H1 (cell line): Measurements from ENCODE around the gene ARHGEF4. TPM values are rescaled to one million over a fixed set of nuclear protein-coding genes. Genes with fewer than 3 reads are reported as not detected.

Source experiments
- CTCF ChIA-PET: fragments of 300-600 bp; sonication (Branson Sonifier 250); formaldehyde crosslinking; loops from one replicate; lab custom pipeline; 2021; ENCODE audit not compliant: partially characterized antibody; lab: Charles Lee
- POLR2A ChIA-PET: fragments of 300-600 bp; sonication (Branson Sonifier 250); formaldehyde crosslinking; loops from one replicate; lab custom pipeline; 2021; ENCODE audit warnings: inconsistent platforms; ENCODE audit not compliant: partially characterized antibody; lab: Charles Lee
- DNase-seq, 2 experiments: peaks; one replicate each; pipeline versions ENCODE4 v3.0.0 to v3.0.0-alpha.2; 2010 to 2022; ENCODE audit warnings: low spot score in 2 of 2, low read depth in 1 of 2, mixed read lengths in 1 of 2
- FAIRE-seq: peaks from 2 replicates; lab custom pipeline; 2011; peaks lifted over from hg19 to GRCh38; lab: Jason Lieb, UNC
- H2AFZ ChIP-seq: 2 replicates; pipeline ENCODE4 v1.8.1; 2012; ENCODE audit warnings: low read length, inconsistent platforms
- H2AK5ac ChIP-seq: 2 replicates; pipeline ENCODE4 v1.6.1; 2013; ENCODE audit warnings: low read depth, low read length
- H2BK120ac ChIP-seq: replicated peaks from 2 replicates; pipeline ENCODE3; 2013; ENCODE audit warnings: low read depth, low read length, inconsistent platforms
- H2BK12ac ChIP-seq: 2 replicates; pipeline ENCODE4 v1.6.1; 2013; ENCODE audit warnings: low read depth, low read length
- H2BK15ac ChIP-seq: 2 replicates; pipeline ENCODE4 v1.6.1; 2013; ENCODE audit warnings: low read length
- H2BK20ac ChIP-seq: 2 replicates; pipeline ENCODE4 v1.6.1; 2013; ENCODE audit warnings: low read length
- H2BK5ac ChIP-seq: 2 replicates; pipeline ENCODE4 v1.6.1; 2013; ENCODE audit warnings: low read depth, low read length
- H3K14ac ChIP-seq: 2 replicates; pipeline ENCODE4 v1.6.1; 2013; ENCODE audit warnings: inconsistent platforms; ENCODE audit not compliant: insufficient read length
- H3K18ac ChIP-seq: 2 replicates; pipeline ENCODE4 v1.6.1; 2013; ENCODE audit warnings: low read length; ENCODE audit errors: extremely low read depth
- H3K23ac ChIP-seq: 2 replicates; pipeline ENCODE4 v1.6.1; 2013; ENCODE audit warnings: inconsistent platforms; ENCODE audit not compliant: insufficient read length
- H3K23me2 ChIP-seq: 2 replicates; pipeline ENCODE4 v1.6.1; 2013; ENCODE audit warnings: low read depth, low read length
- H3K27ac ChIP-seq: 2 replicates; pipeline ENCODE4 v1.6.1; 2011; ENCODE audit warnings: low read depth, low read length, inconsistent platforms
- H3K27me3 ChIP-seq, 4 experiments: replicated peaks in 1 of 4; 1 replicate in 1 of 4; 2 replicates in 3 of 4; pipeline versions ENCODE4 v1.6.1 to v1.8.1; 2011 to 2013; ENCODE audit warnings: low read length in 3 of 4, mild to moderate bottlenecking in 3 of 4, inconsistent platforms in 2 of 4, mixed read lengths in 2 of 4, moderate library complexity in 1 of 4; ENCODE audit not compliant: control insufficient read depth in 3 of 4, insufficient read depth in 3 of 4; ENCODE audit errors: extremely low read depth in 1 of 4
- H3K36me3 ChIP-seq, 4 experiments: 2 replicates each; pipeline versions ENCODE4 v1.6.1 to v1.8.1; 2011 to 2013; ENCODE audit warnings: mild to moderate bottlenecking in 4 of 4, low read length in 3 of 4, moderate library complexity in 2 of 4, control low read depth in 1 of 4, inconsistent platforms in 1 of 4; ENCODE audit not compliant: insufficient read depth in 4 of 4, control insufficient read depth in 2 of 4
- H3K4ac ChIP-seq: replicated peaks from 2 replicates; pipeline ENCODE3; 2013; ENCODE audit warnings: low read length, low read depth, mixed read lengths, inconsistent platforms; ENCODE audit not compliant: insufficient read length
- H3K4me1 ChIP-seq, 4 experiments: replicated peaks in 1 of 4; 1 replicate in 1 of 4; 2 replicates in 3 of 4; pipeline versions ENCODE4 v1.6.1 to v1.8.1; 2011 to 2013; ENCODE audit warnings: low read length in 3 of 4, inconsistent platforms in 2 of 4, mixed read lengths in 1 of 4; ENCODE audit not compliant: insufficient read depth in 4 of 4, control insufficient read depth in 3 of 4
- H3K4me2 ChIP-seq, 2 experiments: 2 replicates each; pipeline versions ENCODE4 v1.6.1 to v1.8.1; 2011 to 2013; ENCODE audit warnings: low read depth in 2 of 2, low read length in 2 of 2, control low read depth in 1 of 2, inconsistent platforms in 1 of 2, mild to moderate bottlenecking in 1 of 2; ENCODE audit not compliant: insufficient read depth in 1 of 2
- H3K4me3 ChIP-seq, 4 experiments: fragments of 200-600, 300-600 bp in 1 of 4; sonication (generic), shearing (Covaris generic), sonication (Bioruptor Twin) in 1 of 4; 2 replicates each; pipeline versions ENCODE4 v1.5.1 to v1.8.1; 2011 to 2016; ENCODE audit warnings: low read length in 4 of 4, low read depth in 3 of 4, control low read depth in 2 of 4, inconsistent platforms in 2 of 4, mild to moderate bottlenecking in 2 of 4, mixed read lengths in 1 of 4, moderate library complexity in 1 of 4; ENCODE audit not compliant: insufficient read depth in 2 of 4; ENCODE audit errors: extremely low read depth in 1 of 4
- H3K56ac ChIP-seq: replicated peaks from 2 replicates; pipeline ENCODE3; 2013; ENCODE audit warnings: low read depth, mild to moderate bottlenecking, mixed read lengths, low read length, inconsistent platforms; ENCODE audit not compliant: insufficient read length
- H3K79me1 ChIP-seq: 2 replicates; pipeline ENCODE4 v1.6.1; 2013; ENCODE audit warnings: low read depth, low read length, control low read depth
- H3K79me2 ChIP-seq, 2 experiments: 2 replicates each; pipeline versions ENCODE4 v1.6.1 to v1.8.1; 2012 to 2013; ENCODE audit warnings: low read length in 2 of 2, mild to moderate bottlenecking in 2 of 2, inconsistent platforms in 1 of 2; ENCODE audit not compliant: insufficient read depth in 2 of 2, control insufficient read depth in 1 of 2
- H3K9ac ChIP-seq, 4 experiments: replicated peaks in 1 of 4; 1 replicate in 1 of 4; 2 replicates in 3 of 4; pipeline versions ENCODE4 v1.6.1 to v1.8.1; 2011 to 2013; ENCODE audit warnings: low read depth in 3 of 4, low read length in 3 of 4, control low read depth in 2 of 4, mild to moderate bottlenecking in 2 of 4, moderate library complexity in 2 of 4, inconsistent platforms in 1 of 4; ENCODE audit errors: extremely low read depth in 1 of 4
- H3K9me3 ChIP-seq, 2 experiments: 2 replicates each; pipeline versions ENCODE4 v1.6.1 to v1.8.1; 2012 to 2013; ENCODE audit warnings: mild to moderate bottlenecking in 2 of 2, moderate library complexity in 2 of 2, control low read depth in 1 of 2, inconsistent platforms in 1 of 2, low read depth in 1 of 2, low read length in 1 of 2, mixed read lengths in 1 of 2; ENCODE audit not compliant: insufficient read depth in 2 of 2
- H4K20me1 ChIP-seq, 2 experiments: replicated peaks in 1 of 2; 2 replicates each; pipeline versions ENCODE3 to v1.8.1; 2011 to 2013; ENCODE audit warnings: inconsistent platforms in 2 of 2, low read length in 2 of 2, mild to moderate bottlenecking in 1 of 2; ENCODE audit not compliant: insufficient read depth in 2 of 2, control insufficient read depth in 1 of 2
- H4K5ac ChIP-seq: 2 replicates; pipeline ENCODE4 v1.6.1; 2013; ENCODE audit warnings: low read length, low read depth, mixed read lengths, inconsistent platforms; ENCODE audit not compliant: insufficient read length
- H4K8ac ChIP-seq: 2 replicates; pipeline ENCODE4 v1.8.0; 2013; ENCODE audit warnings: mild to moderate bottlenecking, moderate library complexity, low read length, inconsistent platforms; ENCODE audit not compliant: insufficient read depth; ENCODE audit errors: extremely low read depth
- H4K91ac ChIP-seq: replicated peaks from 2 replicates; pipeline ENCODE3; 2013; ENCODE audit warnings: low read length, mixed read lengths, inconsistent platforms; ENCODE audit not compliant: insufficient read length
- CBX8 ChIP-seq: fragments of 300-800, 300-1000 bp; sonication (generic); IDR thresholded peaks from 2 replicates; pipeline ENCODE4 v1.7.1; 2016; ENCODE audit warnings: low read depth, low read length, borderline replicate concordance
- CHD1 ChIP-seq: IDR thresholded peaks from 2 replicates; pipeline ENCODE4 v1.6.1; 2012; ENCODE audit warnings: low read depth, low read length, improper control_type of control experiment
- CTBP2 ChIP-seq: IDR thresholded peaks from 2 replicates; pipeline ENCODE4 v1.7.0; 2011; ENCODE audit warnings: borderline replicate concordance, mild to moderate bottlenecking, moderate library complexity, mixed read lengths, low read length; ENCODE audit not compliant: insufficient read depth, insufficient read length
- NRF1 ChIP-seq: IDR thresholded peaks from 2 replicates; pipeline ENCODE4 v1.6.1; 2011; ENCODE audit warnings: mild to moderate bottlenecking, low read depth, low read length, improper control_type of control experiment
- SIRT6 ChIP-seq: IDR thresholded peaks from one replicate; pipeline ENCODE4 v1.7.1; 2012; ENCODE audit warnings: low read length, inconsistent platforms
- SIX5 ChIP-seq: IDR thresholded peaks from 2 replicates; pipeline ENCODE4 v1.6.1; 2011; ENCODE audit warnings: mild to moderate bottlenecking, low read depth, low read length
- SP4 ChIP-seq: IDR thresholded peaks from 2 replicates; pipeline ENCODE4 v1.6.1; 2012; ENCODE audit warnings: low read length, inconsistent platforms
- YY1 ChIP-seq: IDR thresholded peaks from 2 replicates; pipeline ENCODE4 v1.6.1; 2011; ENCODE audit warnings: low read depth, mild to moderate bottlenecking, low read length
- WGBS, 2 experiments: shearing (Covaris generic) in 1 of 2; methylation state at CpG; one replicate each; pipeline versions ENCODE4 v1.1.6 to v1.1.7; 2013 to 2015; ENCODE audit warnings: low lambda C conversion rate in 2 of 2, mixed read lengths in 2 of 2, inconsistent platforms in 1 of 2, low coverage in 1 of 2, missing lambda C conversion rate in 1 of 2; ENCODE audit not compliant: insufficient replicate concordance in 2 of 2, insufficient coverage in 1 of 2, insufficient read length in 1 of 2; ENCODE audit errors: extremely low coverage in 1 of 2, missing lambda C conversion rate in 1 of 2; 5-methylcytosine and 5-hydroxymethylcytosine counted together
- polyA plus RNA-seq, 7 experiments: library from polyadenylated mRNA; depleted of rRNA in 3 of 7; stranded (reverse) in 5 of 7; unstranded in 2 of 7; fragments of >200 nt in 5 of 7; fragments of 200-250 nt in 2 of 7; gene quantifications; 1 replicate in 5 of 7; 2 replicates in 1 of 7; 4 replicates in 1 of 7; pipeline versions ENCODE4 v1.2.1 to v1.2.3, GENCODE V29; 2011 to 2013; ENCODE audit warnings: missing spikeins in 2 of 7, mixed read lengths in 2 of 7
- total RNA-seq: library from RNA; stranded (reverse); fragmentation: NEBNext Ultra II Directional; extraction: Animal tissue kit (Norgen Biotek cat#: 25700); gene quantifications from 2 replicates; pipeline ENCODE4 v1.2.1, GENCODE V29; 2021

The ARHGEF4 gene
- total and polyA plus RNA-seq, 2 of the 8 experiments (the other 6 are each of a cell fraction or from before 2014, with no cell fraction given), result 10.6 to 14.6 TPM

DNA sequence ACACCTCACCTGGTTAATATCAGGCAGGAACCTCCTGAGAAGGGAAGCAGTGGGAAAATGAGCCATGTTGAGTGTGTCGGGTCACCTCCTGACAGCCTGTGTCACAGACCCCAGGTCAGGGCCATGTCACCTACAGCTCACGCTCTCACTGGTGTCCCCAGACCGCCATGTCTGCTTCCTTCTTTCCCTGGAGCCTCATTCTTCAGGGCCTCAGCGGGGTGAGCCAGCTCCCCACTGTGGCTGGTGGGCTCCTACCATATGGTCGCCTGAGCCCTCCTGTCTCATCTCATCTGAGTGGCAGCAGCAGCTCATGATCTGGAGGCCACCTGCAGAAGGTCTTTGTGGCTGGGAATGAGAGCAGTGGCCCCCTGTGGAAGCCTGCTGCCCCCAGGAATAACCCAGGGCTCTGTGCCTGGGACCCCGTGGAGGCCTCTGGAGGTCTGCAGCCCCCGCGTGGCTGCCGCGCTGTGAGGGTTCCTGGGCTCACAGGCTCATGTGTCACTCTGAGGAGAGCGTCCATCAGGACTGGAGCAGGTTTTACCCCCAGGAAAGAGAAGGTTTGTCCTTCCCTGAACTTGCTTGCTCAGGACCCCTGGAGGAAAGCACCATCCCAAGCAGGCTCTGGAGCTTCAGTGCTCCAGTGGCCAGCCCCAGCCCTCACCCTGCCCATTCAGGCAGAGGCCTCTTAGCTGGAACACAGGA is 200.1 kb downstream of the ARHGEF4 start:
- Histone ChIP-seq H3K79me2 (no peaks in the 10 kb centered on the region), H3K79me1 (no peaks in the 10 kb centered on the region), H4K91ac (no peak overlapping the region), H3K4me2 (no peak overlapping the region), H4K20me1 (peaks cover 0 to 2% of the 10 kb centered on the region in 2 experiments), H4K8ac (no peak overlapping the region), H3K36me3 (no peaks in the 10 kb centered on the region; a peak in 1 of 8 replicates), H2BK20ac (no peak overlapping the region), H3K27me3 (peaks cover 6 to 33% (median 26%) of the 10 kb centered on the region in 4 experiments; a peak in 6 of 7 replicates), H3K27ac (no peak overlapping the region), H3K23me2 (peaks cover 10% of the 10 kb centered on the region; the same call in 1 of the 2 replicates), H2BK5ac (no peak overlapping the region), H3K4me3 (no peak overlapping the region), H3K9me3 (no peaks in the 10 kb centered on the region), H3K23ac (no peak overlapping the region), H2BK15ac (no peak overlapping the region), H2BK12ac (no peak overlapping the region), H3K56ac (no peak overlapping the region), H2AFZ (no peak overlapping the region), H3K9ac (no peak overlapping the region), H2BK120ac (no peak overlapping the region), H4K5ac (no peak overlapping the region), H3K4ac (no peak overlapping the region), H3K4me1 (peaks cover 0 to 7% (median 4%) of the 10 kb centered on the region in 4 experiments; a peak in 6 of 7 replicates), H3K18ac (no peak overlapping the region), H2AK5ac (no peak overlapping the region), H3K14ac (no peak overlapping the region)
- ChIA-PET POLR2A (interaction anchor here (1.4 to 2.0 kb wide), 3 partner anchors 9 to 56 kb away, joined by 4 to 9 read pairs (median 6); partner anchors contain the start of gene FAM168B), CTCF (interaction anchor here (0.7 to 2.2 kb wide), 4 partner anchors 20 to 163 kb away, joined by 3 to 6 read pairs (median 3); no protein-coding TSS in a partner anchor)
- DNase-seq, result no peak
- WGBS, 2 experiments, result 94% methylated on average over 11 of the region's 11 CpGs; no CpG with 5 or more reads in 1 of the 2 experiments
- no peak for FAIRE-seq
- TF ChIP-seq YY1 (no peak), CBX8 (no peak), CTBP2 (no peak), SP4 (no peak), CHD1 (no peak), NRF1 (no peak), SIRT6 (no peak), SIX5 (no peak)
